Stomach (tissue), 9 donors: ENCODE data around the gene MAP7D3. TPM values are rescaled to one million over a fixed set of nuclear protein-coding genes. Genes with fewer than 3 reads are reported as not detected.
A peak's percentile ranks its signal among the peaks of the same experiment; 100 is the strongest.
"Not testable (repeated sequence)": the region's sequence is repeated elsewhere in the genome, so short reads cannot be mapped to it uniquely, and the experiment has no call there.

Experiments used
- DNase-seq, 2 donors: peaks; one replicate each; pipeline versions ENCODE4 v3.0.0 to v3.0.0-alpha.2; 2013 to 2019
- H3K27ac ChIP-seq, 5 donors: fragments of 200-600 bp in 4 of 5; sonication (generic) in 4 of 5; one replicate each; pipeline ENCODE4 v1.5.1; 2013 to 2019; ENCODE audit warnings: mild to moderate bottlenecking in 1 of 5, moderate library complexity in 1 of 5
- H3K27me3 ChIP-seq, 3 donors: fragments of 200-600 bp; sonication (generic); one replicate each; pipeline ENCODE4 v1.5.1; 2017 to 2019; ENCODE audit warnings: mixed run types in 1 of 3
- H3K36me3 ChIP-seq, 4 donors: fragments of 200-600 bp; sonication (generic); 1 replicate in 3 of 4; 2 replicates in 1 of 4; pipeline ENCODE4 v1.5.1; 2016 to 2019
- H3K4me1 ChIP-seq, 4 donors: fragments of 200-600 bp; sonication (generic); one replicate each; pipeline ENCODE4 v1.5.1; 2016 to 2019
- H3K4me3 ChIP-seq, 4 donors: fragments of 200-600 bp; sonication (generic) in 3 of 4; one replicate each; pipeline ENCODE4 v1.5.1; 2016 to 2019; ENCODE audit warnings: mild to moderate bottlenecking in 1 of 4
- H3K9me3 ChIP-seq, 4 donors: fragments of 200-600 bp; sonication (generic); one replicate each; pipeline ENCODE4 v1.5.1; 2016 to 2019
- EP300 ChIP-seq: sonication (generic); formaldehyde crosslinking; IDR thresholded peaks from one replicate; pipeline ENCODE4 v1.6.1; 2017; ENCODE audit warnings: antibody characterized with exemption
- POLR2A ChIP-seq, 4 donors: fragments of 450-650 bp; IDR thresholded peaks; one replicate each; pipeline ENCODE4 v1.6.1; 2016; ENCODE audit warnings: antibody characterized with exemption in 4 of 4, control low read depth in 2 of 4, mild to moderate bottlenecking in 1 of 4, moderate library complexity in 1 of 4
- POLR2AphosphoS5 ChIP-seq, 3 donors: sonication (generic); formaldehyde crosslinking; IDR thresholded peaks; one replicate each; pipeline ENCODE4 v1.6.1; 2016; ENCODE audit warnings: antibody characterized with exemption in 3 of 3
- WGBS, 5 donors: extraction: QIAGEN DNeasy Blood & Tissue Kit in 3 of 5; methylation state at CpG; one replicate each; pipeline versions ENCODE4 v1.1.5 to v1.1.7; 2013 to 2018; 5-methylcytosine and 5-hydroxymethylcytosine counted together
- intact Hi-C: fragments of 100-400 bp; cut with DNase I; formaldehyde crosslinking; loops from one replicate; pipeline ENCODE4 v1.15.1; 2023; ENCODE audit warnings: low total_unique reads
- polyA plus RNA-seq, 3 donors: library from polyadenylated mRNA; stranded (reverse); fragments of 200-250 nt; gene quantifications; one replicate each; pipeline ENCODE4 v1.2.3, GENCODE V29; 2013
- total RNA-seq, 5 donors: library from RNA; depleted of rRNA; stranded (reverse); fragments of >200 nt; gene quantifications; one replicate each; pipeline versions ENCODE4 v1.1.0 to v1.2.3, GENCODE V29; 2014 to 2016
- TF ChIP-seq, protein P1 (sequence below), 7 experiments: fragments of 450-650 bp in 4 of 7; fragments of 200-600 bp in 3 of 7; sonication (generic) in 3 of 7; IDR thresholded peaks; one replicate each; pipeline ENCODE4 v1.5.1; 2016 to 2019; ENCODE audit warnings: antibody characterized with exemption in 7 of 7, control low read depth in 2 of 7, mild to moderate bottlenecking in 1 of 7
- donor health status: healthy with polysubstance abuse.
- donor health status: Bipolar disorder and iron deficiency.
- donor health status: healthy.

MAP7D3 gene
- total and polyA plus RNA-seq, 8 donors: 2.2 to 14.1 (median 5.6) TPM

DNA sequence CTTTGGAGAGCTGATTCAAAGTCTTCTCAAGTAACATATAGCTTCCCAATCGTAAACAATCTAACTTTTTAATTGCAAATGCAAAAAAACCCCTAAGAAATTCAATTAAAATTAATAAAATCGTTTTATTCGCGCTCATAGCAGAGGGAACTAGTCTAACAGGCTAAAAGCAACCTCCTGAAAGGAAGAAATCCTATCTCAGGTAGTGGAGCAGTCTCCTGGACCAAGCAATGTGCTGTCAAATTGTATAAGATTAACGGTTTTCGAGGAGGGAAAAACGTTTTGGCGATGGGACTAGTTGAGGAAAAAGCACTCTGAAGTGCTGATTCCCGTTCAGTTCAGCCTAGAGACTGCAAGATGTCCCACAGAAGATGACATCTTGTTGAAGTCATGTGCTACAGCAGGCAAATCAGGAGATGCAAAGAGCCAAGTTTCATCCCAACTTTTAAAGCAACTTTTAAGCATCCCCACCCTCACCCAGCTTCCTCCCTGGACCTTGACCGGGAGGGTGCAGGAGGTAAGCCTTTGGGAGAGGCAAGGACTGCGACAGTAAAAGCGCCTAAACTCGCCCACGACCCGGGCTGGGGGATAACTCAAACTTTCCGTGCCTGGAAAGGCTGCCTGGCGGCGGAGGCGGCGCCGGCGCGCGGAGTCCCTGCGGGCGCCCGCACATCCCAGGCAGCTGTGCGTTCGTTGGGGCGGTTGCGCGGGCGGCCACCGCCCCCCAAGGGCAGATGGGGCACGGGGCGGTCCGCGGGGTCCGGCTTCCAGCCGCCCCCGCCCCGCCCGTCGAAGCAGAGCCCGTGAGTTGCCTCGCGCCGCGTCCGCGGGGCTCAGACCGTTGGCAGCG, 784 bp downstream of the MAP7D3 start:
- Histone ChIP-seq H3K9me3 (no peaks in the 10 kb centered on the region), H3K4me1 (peaks cover 0 to 12% (median 3%) of the 10 kb centered on the region in 4 donors), H3K27me3 (peaks cover 0 to 9% (median 0%) of the 10 kb centered on the region in 3 donors), H3K4me3 (peak overlapping the region; percentile 63 to 79 (median 70)), H3K36me3 (peaks cover 0 to 3% (median 0%) of the 10 kb centered on the region in 4 donors), H3K27ac (peak overlapping the region; percentile 65 to 88 (median 80))
- TF ChIP-seq, protein P1, sequence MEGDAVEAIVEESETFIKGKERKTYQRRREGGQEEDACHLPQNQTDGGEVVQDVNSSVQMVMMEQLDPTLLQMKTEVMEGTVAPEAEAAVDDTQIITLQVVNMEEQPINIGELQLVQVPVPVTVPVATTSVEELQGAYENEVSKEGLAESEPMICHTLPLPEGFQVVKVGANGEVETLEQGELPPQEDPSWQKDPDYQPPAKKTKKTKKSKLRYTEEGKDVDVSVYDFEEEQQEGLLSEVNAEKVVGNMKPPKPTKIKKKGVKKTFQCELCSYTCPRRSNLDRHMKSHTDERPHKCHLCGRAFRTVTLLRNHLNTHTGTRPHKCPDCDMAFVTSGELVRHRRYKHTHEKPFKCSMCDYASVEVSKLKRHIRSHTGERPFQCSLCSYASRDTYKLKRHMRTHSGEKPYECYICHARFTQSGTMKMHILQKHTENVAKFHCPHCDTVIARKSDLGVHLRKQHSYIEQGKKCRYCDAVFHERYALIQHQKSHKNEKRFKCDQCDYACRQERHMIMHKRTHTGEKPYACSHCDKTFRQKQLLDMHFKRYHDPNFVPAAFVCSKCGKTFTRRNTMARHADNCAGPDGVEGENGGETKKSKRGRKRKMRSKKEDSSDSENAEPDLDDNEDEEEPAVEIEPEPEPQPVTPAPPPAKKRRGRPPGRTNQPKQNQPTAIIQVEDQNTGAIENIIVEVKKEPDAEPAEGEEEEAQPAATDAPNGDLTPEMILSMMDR (IDR thresholded peaks at IDR 0.05): no peak
- 7 to 30% (median 21%) methylated on average over 16 to 51 of the region's 53 CpGs for WGBS, 5 donors
- intact Hi-C loops: no loop called here
- peak in 1 of 2 donors; percentile 36 for DNase-seq

- Histone ChIP-seq H3K36me3 (peaks cover 0 to 37% (median 21%) of the 10 kb centered on the region in 4 donors), H3K4me1 (peaks cover 0 to 12% (median 3%) of the 10 kb centered on the region in 4 donors), H3K4me3 (no peak overlapping the region), H3K27ac (no peak overlapping the region), H3K27me3 (peaks cover 0 to 11% (median 0%) of the 10 kb centered on the region in 3 donors), H3K9me3 (no peaks in the 10 kb centered on the region)
- intact Hi-C loops: no loop called here
- WGBS, 5 donors: 62 to 77% (median 66%) methylated on average over 6 of the region's 6 CpGs
- TF ChIP-seq, protein P1 (IDR thresholded peaks at IDR 0.05): no peak
- TF ChIP-seq POLR2AphosphoS5 (IDR thresholded peaks at IDR 0.05) (no peak), POLR2A (IDR thresholded peaks at IDR 0.05) (no peak), EP300 (no peak)
- DNase-seq: no peak
Observed at GRCh38 chrX:136246201-136246600, 5.0 kb downstream of the MAP7D3 start.

GRCh38 chrX:136237849-136238248, 13.4 kb downstream of the MAP7D3 start:
- DNase-seq, H3K27me3 ChIP-seq, intact Hi-C loops, H3K4me1 ChIP-seq, H3K4me3 ChIP-seq, H3K9me3 ChIP-seq, H3K27ac ChIP-seq: not testable (repeated sequence)
- WGBS, 5 donors: 86 to 100% (median 91%) methylated on average over 1 to 4 of the region's 4 CpGs
- peaks cover 0 to 38% (median 25%) of the 10 kb centered on the region in 4 donors for H3K36me3 ChIP-seq

DNA sequence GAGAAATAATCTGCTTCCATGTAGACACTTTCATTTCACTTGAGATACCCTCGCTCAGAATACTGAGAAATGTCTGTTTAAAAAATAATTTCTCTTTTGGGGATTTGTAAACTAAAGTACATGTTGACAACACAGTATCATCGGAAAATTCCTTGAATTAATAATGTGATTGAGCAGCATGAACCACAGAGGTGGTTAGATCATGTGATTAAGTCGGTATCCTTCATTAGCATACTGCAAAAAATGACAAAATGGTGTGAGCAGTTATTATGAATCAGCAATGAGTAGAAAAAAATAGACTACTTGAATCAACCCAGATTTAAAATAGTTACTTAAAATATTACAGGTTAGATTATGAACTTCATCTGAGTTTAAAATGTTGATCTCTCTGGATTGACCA, 14.1 kb downstream of the MAP7D3 start:
- TF ChIP-seq POLR2AphosphoS5 (IDR thresholded peaks at IDR 0.05): no peak
- TF ChIP-seq EP300: no peak
- TF ChIP-seq, protein P1 (IDR thresholded peaks at IDR 0.05): no peak
- TF ChIP-seq POLR2A (IDR thresholded peaks at IDR 0.05): no peak
- Histone ChIP-seq H3K9me3 (no peaks in the 10 kb centered on the region), H3K36me3 (peaks cover 0 to 31% (median 23%) of the 10 kb centered on the region in 4 donors), H3K4me1 (no peaks in the 10 kb centered on the region), H3K4me3 (no peak overlapping the region), H3K27ac (no peak overlapping the region), H3K27me3 (no peaks in the 10 kb centered on the region)
- DNase-seq: no peak
- intact Hi-C loops: no loop called here
- 67 to 92% (median 81%) methylated on average over 3 of the region's 3 CpGs for WGBS, 5 donors

DNA sequence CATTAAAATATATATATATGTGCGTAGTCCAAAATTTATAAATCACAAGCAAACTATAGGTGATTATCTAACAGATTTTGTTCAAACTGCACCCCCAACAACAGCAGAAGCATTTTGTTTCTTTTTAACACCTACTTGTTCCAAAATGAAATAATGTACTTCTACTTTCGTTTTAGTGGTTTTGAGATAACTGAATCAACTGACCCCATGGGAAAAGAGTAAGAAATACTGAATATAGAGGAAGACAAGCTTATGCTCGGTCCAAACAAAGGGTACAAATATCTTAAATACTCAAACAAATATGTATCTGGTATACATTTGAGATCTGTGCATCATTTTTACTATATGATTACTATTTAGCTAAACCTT, 22.4 kb downstream of the MAP7D3 start:
- 52 to 73% (median 61%) methylated on average over 3 of the region's 3 CpGs for WGBS, 5 donors
- H3K4me1 ChIP-seq: no peaks in the 10 kb centered on the region
- TF ChIP-seq, protein P1 (IDR thresholded peaks at IDR 0.05): no peak
- TF ChIP-seq EP300 (no peak), POLR2A (IDR thresholded peaks at IDR 0.05) (no peak), POLR2AphosphoS5 (IDR thresholded peaks at IDR 0.05) (no peak)
- intact Hi-C loops: no loop called here
- H3K9me3 ChIP-seq: no peaks in the 10 kb centered on the region
- H3K27me3 ChIP-seq: no peaks in the 10 kb centered on the region
- no peak overlapping the region for H3K4me3 ChIP-seq
- DNase-seq: no peak
- H3K36me3 ChIP-seq: peaks cover 0 to 45% (median 33%) of the 10 kb centered on the region in 4 donors
- no peak overlapping the region for H3K27ac ChIP-seq
